Measurements from ENCODE around the gene CTCF. TPM values are rescaled to one million over a fixed set of nuclear protein-coding genes. Genes with fewer than 3 reads are reported as not detected.

CTCF gene
- polyA plus RNA-seq, 5 donors = 65.8 to 73.4 (median 71.6) TPM

GRCh38 chr16:67593701-67594100, 31.4 kb downstream of the CTCF start:
- DNase-seq = no peak

GRCh38 chr16:67594256-67594915, 32.1 kb downstream of the CTCF start:
- no peak for DNase-seq

- DNase-seq = no peak
Measured at GRCh38 chr16:67594956-67595355, 32.6 kb downstream of the CTCF start.

- DNase-seq = peak in 1 of 2 donors; percentile 32
Measured at GRCh38 chr16:67598527-67598926, 36.2 kb downstream of the CTCF start.

GRCh38 chr16:67605641-67606040, 43.3 kb downstream of the CTCF start:
- no peak for DNase-seq

- DNase-seq = no peak
Measured at GRCh38 chr16:67606632-67607031, 44.3 kb downstream of the CTCF start.

GRCh38 chr16:67608364-67608763, 46.0 kb downstream of the CTCF start:
- no peak for DNase-seq

- DNase-seq = no peak
Measured at GRCh38 chr16:67613808-67614207, 51.5 kb downstream of the CTCF start.

GRCh38 chr16:67628216-67628615, 65.9 kb downstream of the CTCF start:
- no peak for DNase-seq

GRCh38 chr16:67632415-67633172, 70.3 kb downstream of the CTCF start:
- peak; percentile 31 to 42 for DNase-seq

GRCh38 chr16:67636713-67637112, 74.4 kb downstream of the CTCF start:
- no peak for DNase-seq

GRCh38 chr16:67637625-67638024, 75.3 kb downstream of the CTCF start:
- no peak for DNase-seq

- DNase-seq = no peak
Measured at GRCh38 chr16:67641779-67642708, 79.7 kb downstream of the CTCF start.

- DNase-seq = no peak
Measured at GRCh38 chr16:67644038-67644437, 81.7 kb downstream of the CTCF start.

GRCh38 chr16:67645397-67646121, 83.2 kb downstream of the CTCF start:
- no peak for DNase-seq

- DNase-seq = no peak
Measured at GRCh38 chr16:67647111-67647651, 84.9 kb downstream of the CTCF start.

GRCh38 chr16:67647681-67648080, 85.4 kb downstream of the CTCF start:
- DNase-seq = no peak

- no peak for DNase-seq
Measured at GRCh38 chr16:67648088-67648763, 85.9 kb downstream of the CTCF start.

GRCh38 chr16:67648764-67649407, 86.6 kb downstream of the CTCF start:
- DNase-seq = no peak

GRCh38 chr16:67649494-67649931, 87.2 kb downstream of the CTCF start:
- DNase-seq = no peak

Data from right lung (tissue), 5 donors.